Lower leg skin (tissue), 3 donors: ENCODE results near the gene EXOSC7.

Source experiments
- CTCF ChIP-seq, 3 donors: fragments of 450-650 bp; IDR thresholded peaks; one replicate each; pipeline ENCODE4 v1.5.1; 2016; ENCODE audit warnings: antibody characterized with exemption in 3 of 3, mild to moderate bottlenecking in 3 of 3, moderate library complexity in 2 of 3
- POLR2A ChIP-seq, 2 donors: fragments of 450-650 bp; IDR thresholded peaks; one replicate each; pipeline ENCODE4 v1.6.1; 2016 to 2017; ENCODE audit warnings: antibody characterized with exemption in 2 of 2, mild to moderate bottlenecking in 1 of 2, moderate library complexity in 1 of 2

- TF ChIP-seq CTCF (IDR thresholded peaks at IDR 0.05), result no peak
- TF ChIP-seq POLR2A (IDR thresholded peaks at IDR 0.05), result no peak
These were observed 15.5 kb upstream of the EXOSC7 start for GRCh38 chr3:44960387-44961026.
